ENCODE results near the gene TENT5C. TPM values are rescaled to one million over a fixed set of nuclear protein-coding genes. Genes with fewer than 3 reads are reported as not detected.

Gene TENT5C
- total and polyA plus RNA-seq, 2 of the 8 experiments (the other 6 are each of a cell fraction or from before 2014, with no cell fraction given): 0.38 to 0.99 TPM

DNA sequence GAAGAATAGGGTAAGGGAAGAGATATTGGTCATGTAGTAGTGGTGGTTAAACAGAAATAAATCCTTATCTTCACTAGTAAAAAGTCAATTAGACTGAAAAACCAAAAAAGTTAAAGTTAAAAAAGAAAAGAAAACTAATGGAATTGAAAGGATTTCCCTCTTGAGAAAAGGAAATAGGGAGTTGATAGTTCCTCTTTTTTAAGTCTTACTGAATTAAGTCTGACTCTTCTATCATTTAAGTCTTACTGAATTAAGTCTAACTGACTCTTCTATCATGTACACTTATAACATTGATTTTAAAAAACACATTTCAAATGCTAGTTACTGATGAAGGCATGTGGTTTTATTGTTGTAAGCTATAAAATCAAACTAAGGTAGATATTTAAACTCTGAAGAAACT is 49.5 kb upstream of the TENT5C start:
- DNase-seq (ENCODE audit: low read depth in 1 of 2, low spot score in 2 of 2) (no peak), FAIRE-seq (no peak)
- no peak overlapping the region for H3K4me3 ChIP-seq (ENCODE audit: extremely low read depth in 1 of 4, insufficient read depth in 2 of 4, low read depth in 3 of 4, low read length in 4 of 4)
- H2BK5ac ChIP-seq (ENCODE audit: low read depth, low read length): no peak overlapping the region
- no peaks in the 10 kb centered on the region for H3K23me2 ChIP-seq (ENCODE audit: low read depth, low read length)
- H3K4me1 ChIP-seq (replicated peaks in 1 of 4; ENCODE audit: control insufficient read depth in 3 of 4, insufficient read depth in 4 of 4, low read length in 3 of 4): no peaks in the 10 kb centered on the region
- no peaks in the 10 kb centered on the region for H3K36me3 ChIP-seq (ENCODE audit: control insufficient read depth in 2 of 4, insufficient read depth in 4 of 4, low read length in 3 of 4)
- H2BK15ac ChIP-seq (ENCODE audit: low read length): no peak overlapping the region
- H2BK12ac ChIP-seq (ENCODE audit: low read depth, low read length): no peak overlapping the region
- H3K79me2 ChIP-seq (ENCODE audit: control insufficient read depth in 1 of 2, insufficient read depth in 2 of 2, low read length in 2 of 2): no peaks in the 10 kb centered on the region
- no peak overlapping the region for H4K5ac ChIP-seq (ENCODE audit: insufficient read length, low read depth, low read length)
- H3K27ac ChIP-seq (ENCODE audit: low read depth, low read length): no peak overlapping the region
- POLR2A ChIA-PET (ENCODE audit: partially characterized antibody): no interaction called here
- H3K56ac ChIP-seq (replicated peaks; ENCODE audit: insufficient read length, low read depth, low read length): no peak overlapping the region
- no peak overlapping the region for H3K9ac ChIP-seq (replicated peaks in 1 of 4; ENCODE audit: extremely low read depth in 1 of 4, low read depth in 3 of 4, low read length in 3 of 4)
- no peak overlapping the region for H3K18ac ChIP-seq (ENCODE audit: extremely low read depth, low read length)
- H4K8ac ChIP-seq (ENCODE audit: extremely low read depth, insufficient read depth, low read length): no peak overlapping the region
- H2BK120ac ChIP-seq (replicated peaks; ENCODE audit: low read depth, low read length): no peak overlapping the region
- no peaks in the 10 kb centered on the region for H3K27me3 ChIP-seq (replicated peaks in 1 of 4; ENCODE audit: control insufficient read depth in 3 of 4, extremely low read depth in 1 of 4, insufficient read depth in 3 of 4, low read length in 3 of 4)
- CTCF ChIA-PET (ENCODE audit: partially characterized antibody): interaction anchor here (0.6 to 1.4 kb wide), 3 partner anchors 12 to 202 kb away, joined by 3 to 4 read pairs (median 4); no protein-coding TSS in a partner anchor
- H2AK5ac ChIP-seq (ENCODE audit: low read depth, low read length): no peak overlapping the region
- TF ChIP-seq CTBP2 (IDR thresholded peaks at IDR 0.05; ENCODE audit: borderline replicate concordance, insufficient read depth, insufficient read length, low read length) (no peak), YY1 (IDR thresholded peaks at IDR 0.05; ENCODE audit: low read depth, low read length) (no peak), NRF1 (IDR thresholded peaks at IDR 0.05; ENCODE audit: low read depth, low read length) (no peak), SP2 (IDR thresholded peaks at IDR 0.05; ENCODE audit: low read length) (no peak), KDM5A (IDR thresholded peaks at IDR 0.05; ENCODE audit: low read length) (no peak), EP300 (IDR thresholded peaks at IDR 0.05; ENCODE audit: borderline replicate concordance in 1 of 2, low read depth in 2 of 2, low read length in 2 of 2) (no peak), ASH2L (IDR thresholded peaks at IDR 0.05; ENCODE audit: low read length) (no peak), SIN3A (conservative IDR thresholded peaks at IDR 0.05 in 1 of 2, IDR thresholded peaks at IDR 0.05 in 1 of 2; ENCODE audit: low read depth in 1 of 2, low read length in 2 of 2) (no peak), KDM1A (IDR thresholded peaks at IDR 0.05; ENCODE audit: borderline replicate concordance, low read length) (no peak), CBX5 (IDR thresholded peaks at IDR 0.05; ENCODE audit: low read depth, low read length) (no peak), POLR2A (IDR thresholded peaks at IDR 0.05; ENCODE audit: control extremely low read depth in 1 of 2, low read depth in 2 of 2, low read length in 2 of 2) (no peak)
- peaks cover 0 to 1% of the 10 kb centered on the region in 2 experiments for H4K20me1 ChIP-seq (replicated peaks in 1 of 2; ENCODE audit: control insufficient read depth in 1 of 2, insufficient read depth in 2 of 2, low read length in 2 of 2)
- no peak overlapping the region for H2BK20ac ChIP-seq (ENCODE audit: low read length)
- no peak overlapping the region for H3K4me2 ChIP-seq (ENCODE audit: insufficient read depth in 1 of 2, low read depth in 2 of 2, low read length in 2 of 2)
- no peak overlapping the region for H2AFZ ChIP-seq (ENCODE audit: low read length)
- H3K9me3 ChIP-seq (ENCODE audit: insufficient read depth in 2 of 2, low read depth in 1 of 2, low read length in 1 of 2): peaks cover 4 to 11% of the 10 kb centered on the region in 2 experiments; a peak in 2 of 4 replicates
- H3K14ac ChIP-seq (ENCODE audit: insufficient read length): no peak overlapping the region
- no peak overlapping the region for H3K23ac ChIP-seq (ENCODE audit: insufficient read length)
- no peaks in the 10 kb centered on the region for H3K79me1 ChIP-seq (ENCODE audit: low read depth, low read length)
- no peak overlapping the region for H4K91ac ChIP-seq (replicated peaks; ENCODE audit: insufficient read length, low read length)
- no peak overlapping the region for H3K4ac ChIP-seq (replicated peaks; ENCODE audit: insufficient read length, low read depth, low read length)
